HepG2 (cell line): Measurements from ENCODE around the gene EGFR. TPM values are rescaled to one million over a fixed set of nuclear protein-coding genes. Genes with fewer than 3 reads are reported as not detected.

Experiments
- CENPT ChIP-seq: sonication (generic); formaldehyde crosslinking; IDR thresholded peaks from 2 replicates; pipeline ENCODE4 v1.8.0; 2022; ENCODE audit warnings: low read depth, mild to moderate bottlenecking, moderate library complexity, missing genetic modification reagents
- DMTF1 ChIP-seq: sonication (generic); formaldehyde crosslinking; IDR thresholded peaks from 2 replicates; pipeline ENCODE4 v1.4.0; 2020; ENCODE audit warnings: mild to moderate bottlenecking, missing genetic modification reagents
- KAT2B ChIP-seq: fragments of 150-350 bp; IDR thresholded peaks from 2 replicates; pipeline ENCODE4 v1.6.1; 2014; ENCODE audit warnings: low read depth, low read length, borderline replicate concordance
- PAX8 ChIP-seq: sonication (generic); formaldehyde crosslinking; IDR thresholded peaks from 2 replicates; pipeline ENCODE4 v1.8.0; 2022; ENCODE audit warnings: mild to moderate bottlenecking, missing genetic modification reagents, borderline replicate concordance
- RAD21 ChIP-seq: fragments of 450-650 bp; formaldehyde crosslinking; IDR thresholded peaks from 2 replicates; pipeline ENCODE4 v1.5.0; 2020; ENCODE audit warnings: mild to moderate bottlenecking
- ZFP36L2 ChIP-seq: sonication (generic); formaldehyde crosslinking; IDR thresholded peaks from 2 replicates; pipeline ENCODE4 v1.4.0; 2020; ENCODE audit warnings: missing genetic modification reagents
- ZNF138 ChIP-seq: sonication (generic); formaldehyde crosslinking; IDR thresholded peaks from 2 replicates; pipeline ENCODE4 v1.5.0; 2020; ENCODE audit warnings: mild to moderate bottlenecking, low read depth, missing genetic modification reagents
- ZNF142 ChIP-seq: sonication (generic); formaldehyde crosslinking; IDR thresholded peaks from 2 replicates; pipeline ENCODE4 v1.4.0; 2020; ENCODE audit warnings: missing genetic modification reagents
- ZNF496 ChIP-seq: sonication (generic); formaldehyde crosslinking; IDR thresholded peaks from 2 replicates; pipeline ENCODE4 v1.8.1; 2023; ENCODE audit warnings: mild to moderate bottlenecking, moderate library complexity, missing genetic modification reagents; ENCODE audit not compliant: insufficient replicate concordance
- ZSCAN21 ChIP-seq: sonication (generic); formaldehyde crosslinking; IDR thresholded peaks from 2 replicates; pipeline ENCODE4 v1.8.0; 2022; ENCODE audit warnings: mild to moderate bottlenecking, missing genetic modification reagents, moderate library complexity, borderline replicate concordance
- polyA plus RNA-seq, 8 experiments: library from polyadenylated mRNA; depleted of rRNA in 3 of 8; stranded (reverse) in 7 of 8; unstranded in 1 of 8; fragments of >200 nt; fragmentation: Illumina TruSeq in 4 of 8; extraction: Trizol in 4 of 8; gene quantifications; 2 replicates each; pipeline versions ENCODE4 v1.2.1 to v1.2.3, GENCODE V29; 2011 to 2016; ENCODE audit warnings: low read depth in 4 of 8, missing spikeins in 1 of 8, mixed read lengths in 1 of 8; ENCODE audit not compliant: insufficient read depth in 1 of 8
- total RNA-seq, 5 experiments: library from RNA; depleted of rRNA; stranded (reverse); fragments of >200 nt; fragmentation: Illumina TruSeq; extraction: Trizol; gene quantifications; 2 replicates each; pipeline ENCODE4 v1.2.3, GENCODE V29; 2016; ENCODE audit warnings: low read depth in 1 of 5
- TF ChIP-seq, protein P1 (sequence below): sonication (generic); formaldehyde crosslinking; IDR thresholded peaks from 2 replicates; pipeline ENCODE4 v1.4.0; 2020; ENCODE audit warnings: mild to moderate bottlenecking, missing genetic modification reagents
- TF ChIP-seq, protein P2 (sequence below): sonication (generic); formaldehyde crosslinking; IDR thresholded peaks from 2 replicates; pipeline ENCODE4 v1.4.0; 2020; ENCODE audit warnings: missing genetic modification reagents

Gene EGFR
- total and polyA plus RNA-seq, 2 of the 13 experiments (the other 11 are each of a cell fraction or from before 2014, with no cell fraction given), result 7.0 to 10.0 TPM

- no peak for TF ChIP-seq ZNF142 (CRISPR knock-in tag)
- 0 out of 2 replicates have a peak, but pooled peaks have one; percentile 18 for TF ChIP-seq RAD21
- TF ChIP-seq ZNF138, result no peak
- TF ChIP-seq, protein P1, sequence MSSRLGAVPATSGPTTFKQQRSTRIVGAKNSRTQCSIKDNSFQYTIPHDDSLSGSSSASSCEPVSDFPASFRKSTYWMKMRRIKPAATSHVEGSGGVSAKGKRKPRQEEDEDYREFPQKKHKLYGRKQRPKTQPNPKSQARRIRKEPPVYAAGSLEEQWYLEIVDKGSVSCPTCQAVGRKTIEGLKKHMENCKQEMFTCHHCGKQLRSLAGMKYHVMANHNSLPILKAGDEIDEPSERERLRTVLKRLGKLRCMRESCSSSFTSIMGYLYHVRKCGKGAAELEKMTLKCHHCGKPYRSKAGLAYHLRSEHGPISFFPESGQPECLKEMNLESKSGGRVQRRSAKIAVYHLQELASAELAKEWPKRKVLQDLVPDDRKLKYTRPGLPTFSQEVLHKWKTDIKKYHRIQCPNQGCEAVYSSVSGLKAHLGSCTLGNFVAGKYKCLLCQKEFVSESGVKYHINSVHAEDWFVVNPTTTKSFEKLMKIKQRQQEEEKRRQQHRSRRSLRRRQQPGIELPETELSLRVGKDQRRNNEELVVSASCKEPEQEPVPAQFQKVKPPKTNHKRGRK (CRISPR knock-in tag), result no peak
- no peak for TF ChIP-seq KAT2B
- TF ChIP-seq ZSCAN21 (CRISPR knock-in tag), result no peak; the same call in 1 of the 2 replicates
- TF ChIP-seq, protein P2, sequence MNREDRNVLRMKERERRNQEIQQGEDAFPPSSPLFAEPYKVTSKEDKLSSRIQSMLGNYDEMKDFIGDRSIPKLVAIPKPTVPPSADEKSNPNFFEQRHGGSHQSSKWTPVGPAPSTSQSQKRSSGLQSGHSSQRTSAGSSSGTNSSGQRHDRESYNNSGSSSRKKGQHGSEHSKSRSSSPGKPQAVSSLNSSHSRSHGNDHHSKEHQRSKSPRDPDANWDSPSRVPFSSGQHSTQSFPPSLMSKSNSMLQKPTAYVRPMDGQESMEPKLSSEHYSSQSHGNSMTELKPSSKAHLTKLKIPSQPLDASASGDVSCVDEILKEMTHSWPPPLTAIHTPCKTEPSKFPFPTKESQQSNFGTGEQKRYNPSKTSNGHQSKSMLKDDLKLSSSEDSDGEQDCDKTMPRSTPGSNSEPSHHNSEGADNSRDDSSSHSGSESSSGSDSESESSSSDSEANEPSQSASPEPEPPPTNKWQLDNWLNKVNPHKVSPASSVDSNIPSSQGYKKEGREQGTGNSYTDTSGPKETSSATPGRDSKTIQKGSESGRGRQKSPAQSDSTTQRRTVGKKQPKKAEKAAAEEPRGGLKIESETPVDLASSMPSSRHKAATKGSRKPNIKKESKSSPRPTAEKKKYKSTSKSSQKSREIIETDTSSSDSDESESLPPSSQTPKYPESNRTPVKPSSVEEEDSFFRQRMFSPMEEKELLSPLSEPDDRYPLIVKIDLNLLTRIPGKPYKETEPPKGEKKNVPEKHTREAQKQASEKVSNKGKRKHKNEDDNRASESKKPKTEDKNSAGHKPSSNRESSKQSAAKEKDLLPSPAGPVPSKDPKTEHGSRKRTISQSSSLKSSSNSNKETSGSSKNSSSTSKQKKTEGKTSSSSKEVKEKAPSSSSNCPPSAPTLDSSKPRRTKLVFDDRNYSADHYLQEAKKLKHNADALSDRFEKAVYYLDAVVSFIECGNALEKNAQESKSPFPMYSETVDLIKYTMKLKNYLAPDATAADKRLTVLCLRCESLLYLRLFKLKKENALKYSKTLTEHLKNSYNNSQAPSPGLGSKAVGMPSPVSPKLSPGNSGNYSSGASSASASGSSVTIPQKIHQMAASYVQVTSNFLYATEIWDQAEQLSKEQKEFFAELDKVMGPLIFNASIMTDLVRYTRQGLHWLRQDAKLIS, result peak; percentile 34; the same call in 1 of the 2 replicates
- TF ChIP-seq DMTF1 (CRISPR knock-in tag), result no peak
- no peak for TF ChIP-seq PAX8 (CRISPR knock-in tag)
- no peak for TF ChIP-seq ZNF496 (CRISPR knock-in tag)
- no peak for TF ChIP-seq CENPT (CRISPR knock-in tag)
- TF ChIP-seq ZFP36L2, result no peak; the same call in 1 of the 2 replicates
Measured at GRCh38 chr7:55178863-55179773, 160.3 kb downstream of the EGFR start (continued).
